Activated T-cell treated with anti-CD3 and anti-CD28 coated beads, Interleukin-2, amount 50 U/mL, for 4 hours (primary cell): Measurements from ENCODE around the gene ARMC8. TPM values are rescaled to one million over a fixed set of nuclear protein-coding genes. Genes with fewer than 3 reads are reported as not detected.

Experiments
- ATAC-seq, 2 donors: fragments of 200-7000 bp; cut with Tn5 transposase; one replicate each; pipeline ENCODE4 v1.10.0; 2021
- DNase-seq: peaks from one replicate; pipeline ENCODE4 v3.0.0-alpha.2; 2020
- H3K27me3 Mint-ChIP-seq: one replicate; pipeline ENCODE4 v1.8.0; 2021; ENCODE audit warnings: low read depth, mixed read lengths
- H3K36me3 Mint-ChIP-seq: one replicate; pipeline ENCODE4 v1.8.0; 2022; ENCODE audit warnings: mixed read lengths; ENCODE audit not compliant: insufficient read depth
- H3K4me1 Mint-ChIP-seq: one replicate; pipeline ENCODE4 v1.8.0; 2021; ENCODE audit warnings: low read depth, mixed read lengths
- H3K4me3 Mint-ChIP-seq: one replicate; pipeline ENCODE4 v1.8.0; 2021; ENCODE audit warnings: mild to moderate bottlenecking, moderate library complexity, mixed read lengths
- H3K9me3 Mint-ChIP-seq: one replicate; pipeline ENCODE4 v1.8.0; 2021; ENCODE audit warnings: mixed read lengths
- total RNA-seq, 3 donors: library from RNA; stranded (reverse); gene quantifications; one replicate each; pipeline ENCODE4 v1.2.1, GENCODE V29; 2021

Gene ARMC8
- total RNA-seq, 3 donors from 2014 or later, result 51.4 to 54.6 (median 52.4) TPM

GRCh38 chr3:138284957-138285477 lies 97.9 kb downstream of the ARMC8 start:
- H3K4me1 Mint-ChIP-seq, result no peaks in the 10 kb centered on the region
- H3K36me3 Mint-ChIP-seq, result peaks cover 26% of the 10 kb centered on the region
- H3K4me3 Mint-ChIP-seq, result no peak overlapping the region
- ATAC-seq, result no peak
- no peaks in the 10 kb centered on the region for H3K9me3 Mint-ChIP-seq
- DNase-seq, result no peak
- H3K27me3 Mint-ChIP-seq, result no peaks in the 10 kb centered on the region

GRCh38 chr3:138289260-138289659 lies 102.2 kb downstream of the ARMC8 start:
- Mint-ChIP-seq H3K9me3 (no peaks in the 10 kb centered on the region), H3K36me3 (peaks cover 43% of the 10 kb centered on the region), H3K27me3 (no peaks in the 10 kb centered on the region), H3K4me3 (no peak overlapping the region), H3K4me1 (no peaks in the 10 kb centered on the region)
- DNase-seq, result no peak
- no peak for ATAC-seq

- Mint-ChIP-seq H3K4me1 (no peaks in the 10 kb centered on the region), H3K4me3 (no peak overlapping the region), H3K27me3 (no peaks in the 10 kb centered on the region), H3K36me3 (peaks cover 44% of the 10 kb centered on the region), H3K9me3 (no peaks in the 10 kb centered on the region)
- DNase-seq (no peak), ATAC-seq (no peak)
These were observed 102.6 kb downstream of the ARMC8 start for GRCh38 chr3:138289701-138290100.

GRCh38 chr3:138296639-138297038 lies 109.5 kb downstream of the ARMC8 start:
- no peaks in the 10 kb centered on the region for H3K9me3 Mint-ChIP-seq
- H3K4me3 Mint-ChIP-seq, result peak overlapping the region; percentile 24
- DNase-seq (no peak), ATAC-seq (peak; percentile 59 to 82)
- no peaks in the 10 kb centered on the region for H3K27me3 Mint-ChIP-seq
- H3K4me1 Mint-ChIP-seq, result peaks cover 24% of the 10 kb centered on the region
- H3K36me3 Mint-ChIP-seq, result peaks cover 25% of the 10 kb centered on the region

GRCh38 chr3:138297059-138297607 lies 110.0 kb downstream of the ARMC8 start:
- Mint-ChIP-seq H3K9me3 (no peaks in the 10 kb centered on the region), H3K4me3 (peak overlapping the region; percentile 24), H3K36me3 (peaks cover 23% of the 10 kb centered on the region), H3K4me1 (peaks cover 24% of the 10 kb centered on the region), H3K27me3 (no peaks in the 10 kb centered on the region)
- DNase-seq (no peak), ATAC-seq (peak; percentile 35 to 48)

- no peaks in the 10 kb centered on the region for H3K27me3 Mint-ChIP-seq
- H3K4me1 Mint-ChIP-seq, result peaks cover 24% of the 10 kb centered on the region
- no peak for ATAC-seq
- no peaks in the 10 kb centered on the region for H3K9me3 Mint-ChIP-seq
- H3K36me3 Mint-ChIP-seq, result peaks cover 18% of the 10 kb centered on the region
- no peak overlapping the region for H3K4me3 Mint-ChIP-seq
- DNase-seq, result no peak
These were observed 110.8 kb downstream of the ARMC8 start for GRCh38 chr3:138297876-138298275.

- H3K36me3 Mint-ChIP-seq, result peaks cover 9% of the 10 kb centered on the region
- H3K4me1 Mint-ChIP-seq, result peaks cover 17% of the 10 kb centered on the region
- no peak overlapping the region for H3K4me3 Mint-ChIP-seq
- no peaks in the 10 kb centered on the region for H3K27me3 Mint-ChIP-seq
- DNase-seq, result no peak
- ATAC-seq, result no peak
- H3K9me3 Mint-ChIP-seq, result no peaks in the 10 kb centered on the region
These were observed 113.5 kb downstream of the ARMC8 start for GRCh38 chr3:138300647-138301046.

GRCh38 chr3:138303474-138303873 lies 116.4 kb downstream of the ARMC8 start:
- ATAC-seq (no peak), DNase-seq (no peak)
- H3K27me3 Mint-ChIP-seq, result no peaks in the 10 kb centered on the region
- H3K4me1 Mint-ChIP-seq, result peaks cover 2% of the 10 kb centered on the region
- H3K36me3 Mint-ChIP-seq, result peaks cover 13% of the 10 kb centered on the region
- peaks cover 13% of the 10 kb centered on the region for H3K9me3 Mint-ChIP-seq
- H3K4me3 Mint-ChIP-seq, result no peak overlapping the region

GRCh38 chr3:138307899-138308298 lies 120.8 kb downstream of the ARMC8 start:
- no peak overlapping the region for H3K4me3 Mint-ChIP-seq
- no peak for ATAC-seq
- H3K9me3 Mint-ChIP-seq, result peaks cover 42% of the 10 kb centered on the region
- H3K27me3 Mint-ChIP-seq, result no peaks in the 10 kb centered on the region
- DNase-seq, result no peak
- no peaks in the 10 kb centered on the region for H3K4me1 Mint-ChIP-seq
- peaks cover 12% of the 10 kb centered on the region for H3K36me3 Mint-ChIP-seq

- H3K9me3 Mint-ChIP-seq, result peaks cover 42% of the 10 kb centered on the region
- H3K27me3 Mint-ChIP-seq, result no peaks in the 10 kb centered on the region
- H3K36me3 Mint-ChIP-seq, result peaks cover 12% of the 10 kb centered on the region
- H3K4me1 Mint-ChIP-seq, result no peaks in the 10 kb centered on the region
- no peak for DNase-seq
- no peak for ATAC-seq
- no peak overlapping the region for H3K4me3 Mint-ChIP-seq
These were observed 121.7 kb downstream of the ARMC8 start for GRCh38 chr3:138308783-138309182.

- no peak for ATAC-seq
- no peak overlapping the region for H3K4me3 Mint-ChIP-seq
- peaks cover 6% of the 10 kb centered on the region for H3K36me3 Mint-ChIP-seq
- peaks cover 42% of the 10 kb centered on the region for H3K9me3 Mint-ChIP-seq
- H3K27me3 Mint-ChIP-seq, result no peaks in the 10 kb centered on the region
- DNase-seq, result no peak
- H3K4me1 Mint-ChIP-seq, result no peaks in the 10 kb centered on the region
These were observed 123.4 kb downstream of the ARMC8 start for GRCh38 chr3:138310494-138310893.

GRCh38 chr3:138314751-138315150 lies 127.7 kb downstream of the ARMC8 start:
- DNase-seq (no peak), ATAC-seq (no peak)
- Mint-ChIP-seq H3K9me3 (peaks cover 27% of the 10 kb centered on the region), H3K4me1 (no peaks in the 10 kb centered on the region), H3K27me3 (peaks cover 2% of the 10 kb centered on the region), H3K4me3 (no peak overlapping the region), H3K36me3 (peaks cover 2% of the 10 kb centered on the region)

GRCh38 chr3:138317687-138318086 lies 130.6 kb downstream of the ARMC8 start:
- Mint-ChIP-seq H3K4me1 (peaks cover 9% of the 10 kb centered on the region), H3K36me3 (no peaks in the 10 kb centered on the region), H3K27me3 (peaks cover 2% of the 10 kb centered on the region), H3K9me3 (no peaks in the 10 kb centered on the region), H3K4me3 (no peak overlapping the region)
- no peak for DNase-seq
- no peak for ATAC-seq

- Mint-ChIP-seq H3K4me1 (peaks cover 30% of the 10 kb centered on the region), H3K9me3 (no peaks in the 10 kb centered on the region), H3K36me3 (no peaks in the 10 kb centered on the region), H3K27me3 (peaks cover 4% of the 10 kb centered on the region), H3K4me3 (no peak overlapping the region)
- ATAC-seq (no peak), DNase-seq (no peak)
These were observed 136.9 kb downstream of the ARMC8 start for GRCh38 chr3:138323971-138324370.

- DNase-seq (no peak), ATAC-seq (no peak)
- Mint-ChIP-seq H3K36me3 (no peaks in the 10 kb centered on the region), H3K4me3 (no peak overlapping the region), H3K9me3 (no peaks in the 10 kb centered on the region), H3K27me3 (peaks cover 4% of the 10 kb centered on the region), H3K4me1 (peaks cover 40% of the 10 kb centered on the region)
These were observed 138.9 kb downstream of the ARMC8 start for GRCh38 chr3:138325990-138326389.
